IMR-90 (cell line): ENCODE measurements around the gene RNF17.

ENCODE experiments used
- BHLHE40 ChIP-seq: fragments of 150-350 bp; IDR thresholded peaks from 2 replicates; pipeline ENCODE4 v1.6.1; 2016; ENCODE audit warnings: mild to moderate bottlenecking, low read depth, low read length
- CEBPB ChIP-seq: IDR thresholded peaks from 2 replicates; pipeline ENCODE4 v1.6.1; 2012; ENCODE audit warnings: low read depth, low read length, improper control_type of control experiment
- CTCF ChIP-seq: conservative IDR thresholded peaks from 2 replicates; pipeline ENCODE4 v1.5.1; 2012; ENCODE audit warnings: mild to moderate bottlenecking, low read depth, low read length, improper control_type of control experiment
- FOS ChIP-seq: fragments of 150-350 bp; IDR thresholded peaks from 2 replicates; pipeline ENCODE4 v1.6.1; 2016; ENCODE audit warnings: low read depth, low read length
- MAFK ChIP-seq: IDR thresholded peaks from 2 replicates; pipeline ENCODE4 v1.6.1; 2012; ENCODE audit warnings: low read depth, low read length, improper control_type of control experiment
- MXI1 ChIP-seq: IDR thresholded peaks from 2 replicates; pipeline ENCODE4 v1.6.1; 2012; ENCODE audit warnings: low read depth, mild to moderate bottlenecking, low read length, moderate library complexity, borderline replicate concordance
- POLR2A ChIP-seq: IDR thresholded peaks from 2 replicates; pipeline ENCODE4 v1.6.1; 2012; ENCODE audit warnings: mild to moderate bottlenecking, low read depth, low read length
- RAD21 ChIP-seq: IDR thresholded peaks from 2 replicates; pipeline ENCODE4 v1.6.1; 2012; ENCODE audit warnings: low read length, improper control_type of control experiment
- RFX5 ChIP-seq: IDR thresholded peaks from 2 replicates; pipeline ENCODE4 v1.8.0; 2012; ENCODE audit warnings: low read depth, mild to moderate bottlenecking, low read length, moderate library complexity
- USF2 ChIP-seq: fragments of 150-350 bp; IDR thresholded peaks from 2 replicates; pipeline ENCODE4 v1.6.1; 2017; ENCODE audit warnings: mild to moderate bottlenecking, antibody characterized with exemption, low read length, low read depth

GRCh38 chr13:24788538-24788937 is 24.6 kb downstream of the RNF17 start:
- no peak for TF ChIP-seq POLR2A
- TF ChIP-seq CTCF, result no peak
- no peak for TF ChIP-seq MXI1
- TF ChIP-seq BHLHE40, result no peak
- TF ChIP-seq USF2, result no peak
- no peak for TF ChIP-seq FOS
- no peak for TF ChIP-seq RFX5
- TF ChIP-seq CEBPB, result no peak
- no peak for TF ChIP-seq MAFK
- no peak for TF ChIP-seq RAD21
